Activated CD8-positive, alpha-beta memory T cell treated with anti-CD3 and anti-CD28 coated beads for 36 hours (primary cell): Measurements from ENCODE around the gene CHMP5. TPM values are rescaled to one million over a fixed set of nuclear protein-coding genes. Genes with fewer than 3 reads are reported as not detected.

Experiments
- CTCF ChIA-PET: fragments of 350-600 bp; sonication (Branson Sonifier 250); formaldehyde crosslinking; loops from one replicate; lab custom pipeline; 2021; ENCODE audit warnings: antibody characterized with exemption; lab: Charles Lee
- POLR2A ChIA-PET: fragments of 350-600 bp; sonication (Branson Sonifier 250); formaldehyde crosslinking; loops from one replicate; lab custom pipeline; 2021; ENCODE audit warnings: antibody characterized with exemption; lab: Charles Lee
- total RNA-seq, 2 experiments: library from RNA; stranded (reverse); gene quantifications; one replicate each; pipeline ENCODE4 v1.2.3, GENCODE V29; 2021

CHMP5 gene
- total RNA-seq = 10 to 100 TPM; 51.7 to 54.5 TPM

GRCh38 chr9:33264473-33265177 lies at the start of gene CHMP5, which contains the start of gene BAG1:
Gene CHMP5 (plus strand): TSS chr9:33265049. CDS start chr9:33265079, 30 bp downstream.
Gene BAG1 (minus strand): TSS chr9:33264708.
- CTCF ChIA-PET = interaction anchor here (1.4 kb wide), 1 partner anchor 38 kb away, joined by 3 read pairs; no protein-coding TSS in a partner anchor
- POLR2A ChIA-PET = interaction anchor here (2.3 kb wide), 1 partner anchor 25 kb away, joined by 8 read pairs; the partner anchor contains the start of gene NFX1

DNA sequence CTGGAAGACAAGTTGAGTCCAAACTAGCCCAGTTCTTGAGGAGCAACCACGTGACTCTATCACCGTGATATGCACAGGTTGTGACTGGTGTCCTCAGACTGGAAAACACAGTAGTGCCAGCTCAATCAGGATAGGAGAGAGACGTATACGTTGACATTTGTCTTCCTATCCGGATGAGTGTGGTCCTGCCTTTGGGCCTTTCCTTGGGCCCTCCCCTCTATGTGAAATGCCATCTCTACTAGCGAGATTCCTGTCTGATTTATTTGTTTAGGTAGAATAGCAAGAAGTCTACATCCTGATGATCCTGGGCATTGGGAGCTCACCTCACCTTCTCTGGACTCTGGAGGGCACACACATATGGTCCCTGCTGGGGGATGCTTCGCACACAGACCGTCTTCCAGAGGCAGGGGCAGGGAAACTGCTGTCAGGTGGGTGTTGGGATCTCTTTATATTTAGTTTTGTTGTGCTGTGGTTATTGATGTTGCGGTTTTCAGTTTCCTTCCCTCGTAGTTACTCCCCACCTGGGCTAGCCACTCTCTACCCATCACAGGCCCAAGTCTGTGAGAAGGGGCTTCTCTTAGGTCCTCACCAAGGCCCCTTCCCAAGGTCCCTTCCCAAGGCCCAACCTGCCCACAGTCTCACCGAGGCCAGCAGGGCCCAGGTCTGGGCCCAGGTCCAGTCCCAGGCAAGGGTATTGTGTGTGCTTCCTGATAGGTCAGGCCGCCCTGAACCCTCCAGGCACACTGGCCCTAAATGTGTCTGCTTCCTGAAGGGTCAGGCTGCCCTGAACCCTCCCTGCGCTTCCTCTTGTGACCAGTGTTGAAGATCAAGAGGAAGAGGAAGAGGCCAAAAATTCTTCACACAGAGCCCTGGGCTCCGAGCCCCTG lies 43.9 kb upstream of the CHMP5 start:
- ChIA-PET POLR2A (no interaction called here), CTCF (no interaction called here)

DNA sequence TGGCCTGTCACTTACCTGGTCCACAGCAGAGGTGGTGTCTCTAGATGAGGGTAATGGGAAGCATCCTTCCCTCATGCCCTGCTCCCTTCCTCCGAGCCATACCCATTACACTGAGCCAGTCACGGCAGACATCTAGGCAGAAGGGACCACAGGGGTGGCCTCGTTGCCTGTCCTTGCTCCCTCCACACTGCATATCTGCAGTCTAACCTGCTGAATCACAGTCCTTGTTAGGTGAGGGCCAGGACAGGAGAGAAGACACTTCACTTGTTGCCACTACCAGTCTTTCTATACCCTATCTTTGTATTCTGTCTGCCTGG lies 43.3 kb upstream of the CHMP5 start:
- CTCF ChIA-PET = no interaction called here
- POLR2A ChIA-PET = no interaction called here

DNA sequence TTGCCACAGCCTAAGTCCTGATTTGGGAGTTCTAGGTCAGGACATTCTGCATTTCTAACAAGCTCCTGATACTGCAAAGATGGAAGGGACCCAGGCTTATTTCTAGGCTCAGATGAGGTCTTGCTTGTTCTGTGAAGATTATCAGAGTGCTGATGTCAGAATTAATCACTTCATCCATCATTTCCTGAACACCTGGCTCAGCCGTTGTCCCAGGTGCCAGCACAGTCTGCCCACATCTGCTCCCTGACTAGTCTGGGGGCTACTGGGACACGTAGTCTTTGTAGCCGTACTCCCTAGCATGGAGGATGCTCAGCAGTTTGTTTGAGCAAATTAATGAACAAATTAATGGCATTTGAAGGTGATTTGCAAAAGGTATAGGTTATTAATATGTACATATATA lies 42.8 kb upstream of the CHMP5 start:
- POLR2A ChIA-PET = no interaction called here
- CTCF ChIA-PET = no interaction called here

- ChIA-PET POLR2A (no interaction called here), CTCF (interaction anchor here (0.7 kb wide), 1 partner anchor 31 kb away, joined by 3 read pairs; no protein-coding TSS in a partner anchor)
Observed at GRCh38 chr9:33223696-33224095, 41.2 kb upstream of the CHMP5 start.

- ChIA-PET POLR2A (interaction anchor here (0.6 kb wide), 1 partner anchor 252 kb away, joined by 6 read pairs; no protein-coding TSS in a partner anchor), CTCF (interaction anchor here (0.7 to 1.3 kb wide), 9 partner anchors 8 to 142 kb away, joined by 3 to 6 read pairs (median 3); partner anchors contain the start of genes BAG1, CHMP5 and SPINK4)
Observed at GRCh38 chr9:33225319-33226147, 39.3 kb upstream of the CHMP5 start.

DNA sequence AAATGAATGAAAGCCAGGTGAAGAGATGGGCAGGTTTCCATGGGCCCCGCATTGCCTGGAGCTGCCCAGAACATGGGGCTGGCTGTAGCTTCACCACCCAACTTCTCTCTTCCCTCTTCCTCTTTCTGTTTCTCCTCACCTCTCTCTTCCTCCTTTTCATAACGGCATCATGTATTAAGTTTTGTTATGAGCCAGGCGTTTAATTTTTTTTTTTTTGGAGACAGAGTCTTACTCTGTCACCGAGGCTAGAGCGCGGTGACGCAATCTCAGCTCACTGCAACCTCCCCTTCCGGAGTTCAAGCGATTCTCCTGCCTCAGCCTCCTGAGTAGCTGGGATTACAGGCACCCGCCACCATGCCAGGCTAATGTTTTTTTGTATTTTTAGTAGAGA lies 37.8 kb upstream of the CHMP5 start:
- CTCF ChIA-PET = interaction anchor here (1.3 kb wide), 1 partner anchor 9 kb away, joined by 4 read pairs; no protein-coding TSS in a partner anchor
- POLR2A ChIA-PET = no interaction called here

GRCh38 chr9:33227741-33228140 lies 37.1 kb upstream of the CHMP5 start:
- ChIA-PET CTCF (no interaction called here), POLR2A (no interaction called here)

- CTCF ChIA-PET = interaction anchor here (0.5 kb wide), 1 partner anchor 30 kb away, joined by 3 read pairs; no protein-coding TSS in a partner anchor
- POLR2A ChIA-PET = no interaction called here
Observed at GRCh38 chr9:33228606-33229005, 36.2 kb upstream of the CHMP5 start.

DNA sequence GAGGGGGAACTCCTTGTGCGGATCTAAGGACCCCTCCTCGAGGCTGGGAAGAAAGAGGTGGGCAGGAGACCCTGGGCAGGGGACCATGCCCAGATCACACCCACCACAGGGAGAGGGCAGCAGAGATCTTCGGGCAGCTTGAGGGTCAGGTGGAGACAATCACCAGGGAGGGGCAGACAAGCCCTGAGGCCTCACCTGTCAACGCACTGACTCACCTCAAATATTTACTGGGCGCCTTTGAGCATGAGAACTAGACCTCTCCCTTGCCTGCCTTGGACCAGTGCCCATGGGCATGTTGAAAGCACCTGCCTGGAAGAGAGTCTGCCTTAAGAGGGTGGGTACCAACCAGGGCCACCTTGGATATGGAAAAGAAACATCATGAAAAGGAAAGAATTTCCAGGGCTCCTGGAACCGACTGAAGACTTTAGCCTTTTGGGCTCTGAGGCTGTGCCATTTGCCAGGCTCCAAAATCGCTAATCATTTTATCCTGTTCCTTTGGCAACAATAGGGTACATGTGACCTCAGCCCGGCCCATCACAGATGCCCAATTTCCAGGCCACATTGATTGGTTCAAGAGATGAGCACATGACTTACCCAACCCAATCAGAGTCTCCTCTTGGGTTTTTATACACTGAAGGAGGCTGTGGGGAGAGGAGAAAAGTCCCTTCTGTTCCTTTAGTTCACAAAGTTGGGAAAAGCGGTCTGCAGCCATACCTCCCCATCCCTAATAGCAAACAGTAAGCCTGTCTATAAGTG lies 35.3 kb upstream of the CHMP5 start:
- ChIA-PET CTCF (no interaction called here), POLR2A (no interaction called here)

DNA sequence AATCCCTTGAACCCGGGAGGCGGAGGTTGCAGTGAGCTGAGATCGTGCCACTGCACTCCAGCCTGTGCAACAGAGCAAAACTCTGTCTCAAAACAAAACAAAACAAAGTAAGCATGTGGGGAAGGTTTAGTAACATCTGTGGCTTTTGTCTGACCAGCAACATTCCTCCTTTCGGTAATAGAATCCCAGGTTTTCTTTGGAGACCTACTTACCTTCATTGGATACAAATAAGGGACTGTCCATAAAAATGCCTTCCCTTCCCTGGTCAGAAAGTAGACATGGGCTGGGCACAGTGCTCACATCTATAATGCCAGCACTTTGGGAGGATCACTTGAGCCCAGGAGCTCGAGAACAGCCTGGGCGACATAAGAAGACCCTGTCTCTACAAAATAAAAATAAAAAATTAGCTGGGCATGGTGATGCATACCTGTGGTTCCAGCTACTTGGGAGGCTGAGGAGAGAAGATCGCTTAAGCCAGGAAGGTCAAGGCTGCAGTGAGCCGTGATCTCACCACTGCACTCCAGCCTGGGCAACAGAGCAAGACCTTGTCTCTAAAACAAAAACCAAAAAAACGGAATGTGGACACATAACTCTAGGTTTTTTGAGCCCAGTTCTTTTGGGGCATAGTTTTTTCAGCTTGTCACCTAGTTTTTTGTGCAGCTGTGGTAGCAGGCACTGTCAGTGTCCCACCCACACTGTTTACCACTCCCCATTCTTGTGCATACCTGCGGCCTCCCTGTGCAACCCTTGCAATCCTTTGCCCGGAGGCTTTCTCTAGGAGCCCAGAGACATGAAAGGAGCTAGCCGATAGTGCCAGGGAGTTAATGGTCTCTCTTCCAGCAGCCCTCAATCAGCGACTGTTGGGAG lies 33.9 kb upstream of the CHMP5 start:
- ChIA-PET POLR2A (no interaction called here), CTCF (interaction anchor here (0.6 kb wide), 1 partner anchor 23 kb away, joined by 3 read pairs; no protein-coding TSS in a partner anchor)

- CTCF ChIA-PET = interaction anchor here (0.6 kb wide), 1 partner anchor 22 kb away, joined by 3 read pairs; no protein-coding TSS in a partner anchor
- POLR2A ChIA-PET = no interaction called here
Observed at GRCh38 chr9:33231623-33231942, 33.3 kb upstream of the CHMP5 start.

GRCh38 chr9:33232815-33233214 lies 32.0 kb upstream of the CHMP5 start:
- CTCF ChIA-PET = interaction anchor here (0.5 kb wide), 1 partner anchor 8 kb away, joined by 3 read pairs; no protein-coding TSS in a partner anchor
- POLR2A ChIA-PET = no interaction called here

DNA sequence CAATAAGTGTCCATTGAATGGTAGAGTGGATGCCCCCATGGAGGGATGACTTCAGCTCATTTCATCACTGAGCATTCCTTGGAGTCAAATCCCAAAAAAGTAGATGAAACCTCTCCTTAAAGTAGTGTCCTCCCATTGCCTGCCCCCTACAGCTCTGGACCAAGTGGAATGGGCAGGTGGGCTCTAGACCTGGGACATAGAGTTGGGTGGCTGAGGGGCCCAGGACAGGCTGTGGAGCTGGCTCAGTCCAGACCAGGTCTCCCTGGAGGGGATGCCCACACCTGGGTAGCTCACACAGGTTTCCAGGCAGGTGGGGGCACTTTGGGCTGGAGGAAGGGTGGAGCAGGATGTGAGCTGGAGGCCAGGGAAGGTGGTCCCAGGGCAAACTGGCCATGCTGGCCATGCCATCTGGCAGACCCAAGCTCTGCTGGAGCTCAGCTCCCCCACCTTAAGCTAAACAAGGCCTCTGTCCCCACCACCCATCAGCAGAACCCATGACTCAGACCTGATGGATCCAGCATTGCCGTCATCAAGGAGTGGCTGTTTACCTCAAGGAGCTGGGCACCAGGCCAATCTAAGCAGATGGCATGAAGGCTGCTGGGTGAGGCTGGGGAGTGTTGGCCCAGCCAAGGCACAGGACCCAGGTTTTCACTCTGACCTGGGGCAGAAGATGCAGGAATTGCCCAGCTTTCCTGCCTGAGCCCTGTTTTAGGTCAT lies 31.1 kb upstream of the CHMP5 start:
- ChIA-PET CTCF (interaction anchor here (0.5 to 1.2 kb wide), 3 partner anchors 8 to 155 kb away, joined by 3 read pairs; no protein-coding TSS in a partner anchor), POLR2A (no interaction called here)

DNA sequence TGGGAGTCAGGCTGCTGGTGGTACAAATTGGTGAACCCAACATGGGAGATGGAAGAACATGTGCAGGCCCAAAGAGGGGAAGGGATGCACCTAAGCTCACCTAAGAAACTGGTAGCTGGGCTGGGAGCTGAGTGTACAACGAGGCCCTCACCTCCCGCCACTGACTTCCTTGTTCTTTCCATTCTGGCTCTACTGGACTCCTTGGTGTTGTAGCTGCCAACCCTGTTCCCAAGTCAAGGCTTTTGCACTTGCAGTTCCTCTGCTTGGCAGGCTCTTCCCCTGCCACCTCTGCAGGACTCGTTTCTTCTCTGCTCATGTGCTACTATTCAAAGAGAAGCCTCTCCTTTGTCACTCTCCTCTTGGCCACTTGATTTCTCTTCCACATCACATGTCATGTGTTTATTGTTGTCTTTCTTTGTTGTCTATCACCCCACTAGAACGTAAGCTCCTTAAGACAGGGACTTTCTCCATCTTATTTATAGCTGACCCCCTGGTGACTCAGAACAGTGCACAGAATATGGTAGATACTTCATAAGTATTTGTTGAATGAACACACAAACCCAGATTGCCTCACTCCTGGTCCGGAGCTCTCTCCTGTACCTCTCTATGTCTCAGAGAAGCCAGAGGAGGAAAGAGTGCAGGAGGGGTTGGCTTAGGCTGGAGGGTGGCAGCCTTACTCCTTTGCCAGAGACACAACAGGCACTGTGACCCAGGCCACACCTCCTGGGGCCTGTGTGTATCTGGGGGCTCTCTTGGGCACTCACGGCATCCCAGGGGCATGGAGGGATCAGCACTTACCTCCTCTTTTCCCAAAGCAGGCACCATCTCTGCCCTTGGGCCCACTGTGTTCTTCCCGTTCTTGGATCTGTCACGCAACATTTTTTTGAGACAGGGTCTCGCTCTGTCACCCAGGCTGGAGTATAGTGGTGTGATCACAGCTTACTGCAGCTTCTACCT lies 30.1 kb upstream of the CHMP5 start:
- POLR2A ChIA-PET = no interaction called here

DNA sequence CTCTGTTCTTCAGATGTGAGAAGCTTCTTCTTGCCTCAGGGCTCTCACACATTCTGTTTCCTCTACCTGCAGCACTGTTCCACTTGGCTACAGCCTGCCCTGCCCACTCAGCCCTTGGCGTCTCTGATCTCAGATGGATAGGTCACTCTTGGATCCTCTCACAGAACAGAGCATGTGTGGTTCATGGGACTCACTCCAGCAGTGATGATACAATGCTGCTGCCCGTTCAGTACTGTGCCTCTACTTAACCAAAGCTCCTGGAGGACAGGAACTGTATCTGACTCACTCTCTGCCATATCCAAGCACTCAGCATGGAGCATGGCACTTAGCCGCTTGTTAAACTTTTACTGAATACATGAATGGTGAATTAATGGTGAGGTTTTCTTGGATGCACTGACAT lies 28.3 kb upstream of the CHMP5 start:
- ChIA-PET CTCF (interaction anchor here (0.7 to 1.3 kb wide), 3 partner anchors 10 to 75 kb away, joined by 3 to 4 read pairs (median 4); no protein-coding TSS in a partner anchor), POLR2A (no interaction called here)

More for the DNA sequence above, 30.1 kb upstream of the CHMP5 start:
- CTCF ChIA-PET = interaction anchor here (1.0 to 1.2 kb wide), 2 partner anchors 9 to 156 kb away, joined by 3 read pairs; no protein-coding TSS in a partner anchor
